Stomach smooth muscle (tissue), 2 donors: ENCODE data around the gene MCL1.
"Not testable (repeated sequence)": the region's sequence is repeated elsewhere in the genome, so short reads cannot be mapped to it uniquely, and the experiment has no call there.

Source experiments
- H3K27ac ChIP-seq: one replicate; pipeline ENCODE4 v1.7.0; 2013; ENCODE audit warnings: mild to moderate bottlenecking, low read length, inconsistent platforms
- H3K27me3 ChIP-seq, 2 donors: one replicate each; pipeline ENCODE4 v1.7.0; 2013; ENCODE audit warnings: low read length in 2 of 2; ENCODE audit not compliant: insufficient read depth in 2 of 2, control insufficient read depth in 1 of 2
- H3K36me3 ChIP-seq, 2 donors: one replicate each; pipeline ENCODE4 v1.7.0; 2013; ENCODE audit warnings: low read length in 2 of 2; ENCODE audit not compliant: control insufficient read depth in 2 of 2, insufficient read depth in 2 of 2
- H3K4me1 ChIP-seq: one replicate; pipeline ENCODE4 v1.7.0; 2013; ENCODE audit warnings: low read length; ENCODE audit not compliant: control insufficient read depth, insufficient read depth
- H3K4me3 ChIP-seq, 2 donors: one replicate each; pipeline ENCODE4 v1.7.0; 2013; ENCODE audit warnings: low read length in 2 of 2
- H3K9ac ChIP-seq, 2 donors: one replicate each; pipeline ENCODE4 v1.7.0; 2013; ENCODE audit warnings: low read length in 2 of 2, mild to moderate bottlenecking in 1 of 2
- H3K9me3 ChIP-seq, 2 donors: one replicate each; pipeline ENCODE4 v1.7.0; 2013; ENCODE audit warnings: low read length in 2 of 2; ENCODE audit not compliant: control insufficient read depth in 2 of 2
- donor health status: healthy.
- donor health status: Pancreatic carcinoma.

The MCL1 gene

DNA sequence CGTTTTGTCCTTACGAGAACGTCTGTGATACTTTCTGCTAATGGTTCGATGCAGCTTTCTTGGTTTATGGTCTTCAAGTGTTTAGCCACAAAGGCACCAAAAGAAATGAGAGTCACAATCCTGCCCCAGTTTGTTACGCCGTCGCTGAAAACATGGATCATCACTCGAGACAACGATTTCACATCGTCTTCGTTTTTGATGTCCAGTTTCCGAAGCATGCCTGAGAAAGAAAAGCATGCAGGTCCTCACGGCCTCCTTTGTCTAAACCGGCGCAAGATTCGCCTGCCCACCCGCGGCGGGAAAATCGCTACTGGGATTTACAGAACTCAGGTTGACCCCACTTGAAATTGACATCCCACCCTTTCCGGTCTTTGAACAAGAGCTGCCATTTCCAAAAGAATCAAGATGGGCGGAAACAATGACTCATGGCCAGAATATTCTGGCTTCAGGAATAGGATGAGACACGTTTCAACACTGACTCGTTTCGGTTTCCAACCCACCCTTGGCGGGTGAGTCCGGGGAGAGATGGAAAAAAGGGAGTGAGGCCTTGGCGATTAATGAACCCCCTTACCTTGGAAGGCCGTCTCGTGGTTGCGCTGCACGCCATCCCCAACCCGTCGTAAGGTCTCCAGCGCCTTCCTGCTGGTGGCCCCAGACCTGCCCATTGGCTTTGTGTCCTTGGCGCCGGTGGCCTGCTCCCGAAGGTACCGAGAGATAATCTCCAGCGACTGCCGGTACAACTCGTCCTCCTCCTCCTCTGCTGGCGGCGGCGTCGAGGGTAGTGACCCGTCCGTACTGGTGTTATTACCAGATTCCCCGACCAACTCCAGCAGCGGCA, 919 bp downstream of the MCL1 start:
- Histone ChIP-seq H3K27me3 (no peaks in the 10 kb centered on the region), H3K4me1 (peaks cover 20% of the 10 kb centered on the region), H3K27ac (peak overlapping the region; percentile 98), H3K4me3 (peak overlapping the region; percentile 86 to 100), H3K36me3 (peaks cover 20 to 36% of the 10 kb centered on the region in 2 donors), H3K9ac (peak overlapping the region; percentile 89 to 99), H3K9me3 (no peaks in the 10 kb centered on the region)

DNA sequence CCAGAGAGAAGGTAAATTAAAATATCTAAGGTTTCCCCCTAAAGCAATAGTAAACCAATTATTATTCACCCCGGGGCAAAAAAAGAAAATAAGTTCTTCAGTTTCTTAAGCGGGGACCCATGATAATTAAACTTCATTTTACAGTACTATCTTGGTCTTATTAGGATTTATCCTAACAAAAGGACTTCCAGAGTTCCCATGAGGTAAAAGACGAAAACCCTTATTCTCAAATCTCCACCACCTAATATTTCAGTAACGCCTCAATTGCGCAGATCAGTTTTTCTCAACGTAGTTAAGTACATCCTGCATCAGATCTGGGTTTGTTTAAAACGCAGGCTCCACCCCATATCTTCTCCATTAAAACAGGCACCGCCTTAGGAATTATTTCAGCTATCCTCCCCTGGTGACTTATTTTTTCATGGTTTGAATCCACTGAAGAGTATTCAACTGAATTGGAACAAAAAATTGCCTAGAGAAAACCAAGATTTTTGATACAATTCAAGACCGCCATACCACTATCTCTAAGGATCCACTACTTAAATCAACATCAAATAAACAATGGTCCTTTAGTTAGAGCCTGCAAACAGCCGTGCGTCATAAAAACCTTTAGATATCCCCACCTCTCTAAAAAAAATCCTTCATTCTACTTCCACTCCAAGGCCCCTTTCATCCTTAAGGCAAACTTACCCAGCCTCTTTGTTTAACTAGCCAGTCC, 1.7 kb downstream of the MCL1 start:
- Histone ChIP-seq H3K9ac (peak overlapping the region; percentile 89 to 99), H3K27ac (peak overlapping the region; percentile 98), H3K27me3 (no peaks in the 10 kb centered on the region), H3K4me1 (peaks cover 27% of the 10 kb centered on the region), H3K36me3 (peaks cover 27 to 43% of the 10 kb centered on the region in 2 donors), H3K9me3 (no peaks in the 10 kb centered on the region), H3K4me3 (peak overlapping the region; percentile 86 to 100)

DNA sequence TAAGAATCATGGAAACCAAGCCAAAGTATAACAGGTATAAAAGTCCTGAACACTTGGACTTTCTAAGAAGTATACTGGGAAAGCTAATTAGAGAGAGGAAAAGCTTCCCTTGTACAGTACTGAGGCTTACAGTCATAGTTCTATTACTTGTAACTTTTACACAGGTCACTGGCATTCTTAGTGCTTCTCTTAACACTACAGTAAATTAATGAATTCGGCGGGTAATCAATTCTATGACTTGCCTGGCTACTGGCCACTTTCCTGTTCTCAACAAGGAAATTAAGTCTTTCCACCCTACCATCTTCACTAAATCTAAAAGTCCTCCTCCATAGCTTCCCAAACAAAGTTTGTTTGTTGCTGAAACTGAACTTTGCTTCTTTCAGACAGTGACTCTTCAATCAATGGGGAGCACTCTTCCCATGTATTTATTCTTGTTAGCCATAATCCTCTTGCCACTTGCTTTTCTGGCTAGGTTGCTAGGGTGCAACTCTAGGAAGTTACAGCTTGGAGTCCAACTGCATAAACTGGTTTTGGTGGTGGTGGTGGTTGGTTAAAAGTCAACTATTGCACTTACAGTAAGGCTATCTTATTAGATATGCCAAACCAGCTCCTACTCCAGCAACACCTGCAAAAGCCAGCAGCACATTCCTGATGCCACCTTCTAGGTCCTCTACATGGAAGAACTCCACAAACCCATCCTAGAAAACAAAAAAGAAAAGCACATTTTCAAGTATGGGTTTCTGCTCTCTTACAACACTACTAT, 2.4 kb downstream of the MCL1 start:
- Histone ChIP-seq H3K9ac (peak overlapping the region; percentile 89 to 99), H3K4me1 (peaks cover 27% of the 10 kb centered on the region), H3K27ac (peak overlapping the region; percentile 98), H3K27me3 (no peaks in the 10 kb centered on the region), H3K9me3 (no peaks in the 10 kb centered on the region), H3K36me3 (peaks cover 28 to 46% of the 10 kb centered on the region in 2 donors), H3K4me3 (peak overlapping the region; percentile 86 to 100)

DNA sequence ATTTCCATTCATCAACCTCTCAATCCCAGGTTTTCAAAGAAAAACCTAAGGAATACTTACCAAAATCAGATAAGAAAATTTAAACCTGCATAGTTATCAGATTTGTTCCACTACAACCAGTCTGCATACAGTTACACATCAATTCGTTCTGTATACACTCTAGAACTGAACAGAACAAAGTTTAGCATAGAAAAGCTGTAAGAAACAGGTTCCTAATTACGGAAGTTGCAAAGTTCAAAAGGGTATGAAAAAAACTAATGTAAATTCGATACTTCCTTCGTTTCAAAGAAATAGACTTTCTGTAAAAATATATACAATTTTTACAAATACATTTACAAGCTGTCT, 3.1 kb downstream of the MCL1 start:
- Histone ChIP-seq H3K4me3 (peak overlapping the region; percentile 86 to 100), H3K9me3 (no peaks in the 10 kb centered on the region), H3K27ac (no peak overlapping the region), H3K4me1 (peaks cover 27% of the 10 kb centered on the region), H3K9ac (peak overlapping the region; percentile 89 to 99), H3K36me3 (peaks cover 29 to 46% of the 10 kb centered on the region in 2 donors), H3K27me3 (no peaks in the 10 kb centered on the region)

DNA sequence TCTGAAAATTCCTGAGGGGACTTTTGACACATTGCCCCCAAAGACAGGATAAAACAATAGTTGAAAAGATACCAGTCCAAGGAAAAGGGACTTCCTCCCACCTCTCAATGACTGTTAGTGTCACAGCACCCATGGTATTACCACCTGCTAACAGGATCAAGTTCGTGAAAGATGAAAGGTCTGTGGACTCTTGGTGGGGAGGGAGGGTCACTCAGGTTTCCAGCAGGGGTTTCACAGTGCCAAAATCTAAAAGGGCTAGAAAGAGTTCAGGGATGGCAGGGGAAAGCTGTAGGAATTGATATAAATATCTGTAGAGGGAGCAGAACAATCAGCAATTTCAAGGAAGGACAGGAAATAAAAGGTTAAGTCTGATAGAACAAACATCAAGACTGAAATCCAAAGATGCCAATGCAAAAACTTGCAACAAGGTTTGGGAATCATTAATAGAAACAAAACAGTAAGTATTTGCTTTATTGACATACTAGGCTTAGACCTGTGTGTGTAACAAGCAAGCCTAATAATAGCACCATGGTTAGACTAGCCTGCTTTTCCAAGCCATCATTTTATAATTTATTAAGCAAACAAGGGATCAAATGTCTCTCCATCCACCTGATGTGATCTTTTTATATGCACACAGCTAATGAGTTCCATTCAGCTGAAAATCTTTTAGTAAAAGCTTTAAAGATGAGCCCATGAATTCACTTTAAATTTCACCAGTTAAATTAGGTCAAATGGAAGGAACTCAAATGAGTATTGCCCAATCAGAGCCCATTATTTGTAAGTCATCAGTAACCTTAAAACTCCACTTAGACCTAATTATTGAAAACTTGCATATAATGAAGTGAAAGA, 3.7 kb downstream of the MCL1 start:
- peak overlapping the region; percentile 55 to 89 for H3K9ac ChIP-seq
- H3K4me3 ChIP-seq: peak overlapping the region; percentile 86 to 100
- H3K4me1 ChIP-seq: peaks cover 32% of the 10 kb centered on the region
- H3K9me3 ChIP-seq: no peaks in the 10 kb centered on the region
- H3K36me3 ChIP-seq: peaks cover 29 to 46% of the 10 kb centered on the region in 2 donors
- peak overlapping the region; percentile 4 for H3K27ac ChIP-seq
- no peaks in the 10 kb centered on the region for H3K27me3 ChIP-seq

DNA sequence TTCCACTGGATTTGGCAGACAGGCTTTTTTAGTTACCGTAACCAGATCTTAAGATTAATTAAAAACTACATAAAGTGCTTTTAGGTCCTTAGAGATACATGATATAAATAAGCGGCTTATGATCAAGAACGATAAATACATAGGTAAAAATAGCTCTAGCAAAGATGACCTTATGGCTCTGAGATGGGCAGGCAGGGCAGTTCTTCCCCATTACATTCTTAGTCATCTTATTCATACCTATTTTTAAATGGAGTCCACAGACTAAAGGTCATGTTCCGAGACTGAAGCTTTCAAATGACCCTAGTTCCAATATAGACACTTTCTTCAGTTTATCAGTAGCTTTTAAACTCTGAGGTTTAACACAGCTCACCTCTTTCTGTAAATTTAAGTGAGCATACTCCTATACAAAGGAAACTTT, 4.3 kb downstream of the MCL1 start:
- H3K36me3 ChIP-seq: peaks cover 29 to 46% of the 10 kb centered on the region in 2 donors

DNA sequence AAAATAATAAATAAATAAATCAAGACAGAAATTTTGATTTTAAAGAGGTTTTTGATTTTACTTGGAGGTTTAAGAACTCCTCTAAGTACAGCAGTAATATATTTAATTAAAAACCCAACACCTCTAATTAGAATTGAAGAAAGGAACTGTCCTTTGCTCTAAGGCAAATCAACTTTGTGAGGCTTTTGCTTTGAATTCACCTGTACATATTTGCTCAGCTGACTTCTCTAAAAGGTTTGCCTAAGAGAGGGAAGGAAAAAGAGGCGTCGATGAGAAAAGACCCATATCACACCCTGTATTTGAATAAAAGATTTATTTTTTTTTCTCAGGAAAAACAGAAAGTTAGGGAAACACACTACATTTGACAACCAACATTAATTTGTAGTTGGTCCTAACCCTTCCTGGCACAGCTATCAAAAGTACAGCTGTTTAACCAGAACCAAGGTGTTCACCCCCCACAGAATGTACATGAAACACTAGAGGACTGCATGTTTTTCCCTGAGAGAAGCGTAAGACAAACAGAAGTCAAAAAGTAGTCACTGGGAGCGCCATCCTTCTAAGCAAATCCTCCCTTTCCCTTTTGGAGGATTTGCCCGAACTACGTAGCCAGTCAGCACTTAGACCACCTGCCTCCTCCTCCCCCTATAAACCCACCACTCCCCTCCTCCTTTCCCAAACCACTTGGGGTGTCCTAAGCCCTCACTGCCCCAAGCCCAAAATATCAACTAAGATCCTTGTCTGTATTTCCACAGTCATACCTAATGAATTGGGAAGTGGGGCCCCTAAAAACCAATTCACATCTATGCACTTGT, 4.9 kb downstream of the MCL1 start:
- Histone ChIP-seq H3K4me3 (peak overlapping the region; percentile 86 to 100), H3K9me3 (no peaks in the 10 kb centered on the region), H3K27ac (peak overlapping the region; percentile 46), H3K4me1 (peaks cover 36% of the 10 kb centered on the region), H3K27me3 (no peaks in the 10 kb centered on the region), H3K9ac (peak overlapping the region; percentile 64 to 89), H3K36me3 (peaks cover 29 to 46% of the 10 kb centered on the region in 2 donors)

More for the DNA sequence above, 4.3 kb downstream of the MCL1 start:
- Histone ChIP-seq H3K9ac (peak overlapping the region in 1 of 2 donors; percentile 89), H3K4me3 (peak overlapping the region; percentile 86 to 100), H3K9me3 (no peaks in the 10 kb centered on the region), H3K27me3 (no peaks in the 10 kb centered on the region), H3K4me1 (peaks cover 30% of the 10 kb centered on the region), H3K27ac (peak overlapping the region; percentile 46)

DNA sequence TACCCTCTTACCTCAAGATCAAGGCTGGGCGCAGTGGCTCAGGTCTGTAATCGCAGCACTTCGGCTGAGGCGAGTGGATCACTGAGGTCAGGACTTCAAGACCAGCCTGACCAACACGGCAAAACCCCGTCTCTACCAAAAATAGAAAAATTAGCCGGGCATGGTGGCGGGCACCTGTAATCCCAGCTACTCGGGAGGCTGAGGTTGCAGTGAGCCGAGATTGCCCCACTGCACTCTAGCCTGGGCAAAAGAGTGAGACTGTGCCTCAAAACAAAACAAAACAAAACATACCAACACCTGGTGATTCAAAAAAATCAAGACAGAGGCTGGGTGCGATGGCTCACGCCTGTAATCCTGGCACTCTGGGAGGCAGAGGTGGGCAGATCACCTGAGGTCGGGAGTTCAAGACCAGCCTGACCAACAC, 5.8 kb downstream of the MCL1 start:
- H3K9me3 ChIP-seq, H3K4me3 ChIP-seq, H3K27me3 ChIP-seq, H3K9ac ChIP-seq, H3K27ac ChIP-seq: not testable (repeated sequence)
- Histone ChIP-seq H3K36me3 (peaks cover 29 to 46% of the 10 kb centered on the region in 2 donors), H3K4me1 (peaks cover 44% of the 10 kb centered on the region)

DNA sequence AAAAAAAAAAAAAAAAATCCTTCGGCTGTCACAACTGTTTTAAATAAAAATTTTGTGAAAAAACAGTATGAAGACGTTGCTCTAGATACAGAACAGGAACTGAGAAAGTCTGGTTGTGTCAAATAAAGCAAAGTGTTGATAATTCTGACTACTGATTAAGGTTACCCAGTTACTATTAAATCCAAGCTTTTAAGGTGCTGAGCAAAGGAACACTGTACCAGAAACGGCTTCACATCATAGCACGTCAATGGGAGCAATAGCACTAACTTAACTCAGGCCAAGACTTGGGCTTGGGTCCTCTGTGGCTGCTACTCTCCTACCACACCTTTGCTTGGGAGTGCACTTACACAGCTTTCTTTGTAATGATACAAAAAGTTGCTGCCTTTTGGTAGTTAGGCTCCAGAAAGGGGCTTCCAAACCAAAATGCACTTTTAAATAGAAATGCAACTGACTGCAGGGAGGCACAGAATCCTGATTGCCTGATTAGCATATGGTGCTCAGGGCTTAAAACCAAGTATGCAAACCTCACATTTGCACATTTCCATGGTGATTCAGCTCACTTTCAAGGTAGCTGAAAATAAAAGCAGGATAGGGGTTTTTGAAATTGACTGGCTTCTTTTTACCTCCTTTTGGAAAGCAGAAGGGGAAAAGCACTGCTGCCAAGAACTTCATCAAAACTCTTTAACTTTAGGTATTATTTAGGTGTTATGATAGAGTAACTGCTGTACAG, 6.3 kb downstream of the MCL1 start:
- H3K27ac ChIP-seq: no peak overlapping the region
- peaks cover 29 to 46% of the 10 kb centered on the region in 2 donors for H3K36me3 ChIP-seq
- H3K9me3 ChIP-seq: no peaks in the 10 kb centered on the region
- H3K9ac ChIP-seq: no peak overlapping the region
- H3K4me1 ChIP-seq: peaks cover 50% of the 10 kb centered on the region
- H3K27me3 ChIP-seq: no peaks in the 10 kb centered on the region
- H3K4me3 ChIP-seq: peak overlapping the region in 1 of 2 donors; percentile 29
